DND-41 (cell line): ENCODE results near the gene NRXN3.

ENCODE experiments used
- CTCF ChIP-seq: IDR thresholded peaks from 2 replicates; pipeline ENCODE4 v1.5.1; 2012; ENCODE audit warnings: borderline replicate concordance, low read length, moderate library complexity, mild to moderate bottlenecking; ENCODE audit not compliant: poor library complexity, severe bottlenecking; ENCODE audit errors: extremely low read depth
- EZH2 ChIP-seq: IDR thresholded peaks from 3 replicates; pipeline ENCODE4 v1.6.1; 2012; ENCODE audit warnings: borderline replicate concordance, low read depth, mild to moderate bottlenecking, moderate library complexity, low read length, inconsistent platforms; ENCODE audit not compliant: severe bottlenecking

DNA sequence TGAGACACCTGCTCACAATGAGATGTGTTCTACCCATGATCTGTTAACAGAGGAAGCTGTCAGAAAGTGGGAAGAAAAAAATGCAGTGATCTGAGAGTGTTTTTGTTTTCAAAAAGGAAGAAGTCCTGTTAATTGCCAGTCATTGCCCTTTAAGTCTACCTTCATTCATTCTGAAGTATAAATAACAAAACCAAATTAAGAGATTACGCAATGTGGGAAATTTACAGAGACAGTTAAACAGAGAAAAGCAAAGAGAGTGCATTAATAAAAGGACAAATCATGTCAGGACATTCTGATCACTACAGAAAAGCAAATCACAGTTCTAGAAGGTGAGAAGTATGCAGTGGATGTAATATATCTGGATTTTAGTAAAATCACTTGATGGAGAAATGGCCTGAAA lies 154.2 kb downstream of the NRXN3 start:
- no peak for TF ChIP-seq CTCF
- TF ChIP-seq EZH2 = no peak
